ENCODE data around the gene TTLL5.
"Not testable (repeated sequence)": the region's sequence is repeated elsewhere in the genome, so short reads cannot be mapped to it uniquely, and the experiment has no call there.

The TTLL5 gene

DNA sequence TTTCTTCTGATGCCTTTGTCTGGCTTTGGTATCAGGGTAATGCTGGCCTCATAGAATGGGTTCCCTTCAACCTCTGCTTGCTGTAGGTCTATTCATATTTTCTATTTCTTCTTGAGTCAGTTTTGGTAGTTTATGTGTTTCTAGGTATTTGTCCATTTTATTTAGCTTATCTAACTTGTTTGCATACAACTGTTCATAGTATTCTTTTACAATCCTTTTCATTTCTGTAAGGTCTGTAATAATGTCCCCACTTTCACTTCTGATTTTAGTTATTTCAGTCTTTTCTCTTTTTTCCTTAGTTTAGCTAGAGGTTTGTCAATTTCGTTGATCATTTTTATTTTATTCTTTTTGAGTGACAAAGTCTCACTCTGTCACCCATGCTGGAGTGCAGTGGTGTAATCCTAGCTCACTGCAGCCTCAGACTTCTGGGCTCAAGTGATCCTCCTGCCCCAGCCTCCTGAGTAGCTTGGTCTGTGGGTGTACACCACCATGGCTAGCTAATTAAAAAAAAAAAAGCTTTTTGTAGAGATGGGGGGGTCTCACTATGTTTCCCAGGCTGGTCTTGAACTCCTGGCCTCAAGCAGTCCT is 11.7 kb downstream of the TTLL5 start:
- Histone ChIP-seq H3K27me3 (ENCODE audit: control insufficient read depth, insufficient read depth, low read length) (no peaks in the 10 kb centered on the region), H3K4me1 (ENCODE audit: control insufficient read depth, insufficient read depth, low read length) (no peaks in the 10 kb centered on the region), H3K4me3 (ENCODE audit: low read depth, low read length) (no peak overlapping the region), H3K9ac (ENCODE audit: low read length) (no peak overlapping the region), H3K9me3 (ENCODE audit: control insufficient read depth, insufficient read depth, low read depth, low read length) (no peaks in the 10 kb centered on the region), H3K27ac (ENCODE audit: low read depth, low read length) (no peak overlapping the region), H3K36me3 (ENCODE audit: control insufficient read depth, insufficient read depth, low read length) (peaks cover 22% of the 10 kb centered on the region)

GRCh38 chr14:75673345-75674035 is 12.4 kb downstream of the TTLL5 start:
- Histone ChIP-seq H3K9me3 (ENCODE audit: control insufficient read depth, insufficient read depth, low read depth, low read length) (no peaks in the 10 kb centered on the region), H3K9ac (ENCODE audit: low read length) (no peak overlapping the region), H3K27ac (ENCODE audit: low read depth, low read length) (no peak overlapping the region), H3K4me1 (ENCODE audit: control insufficient read depth, insufficient read depth, low read length) (no peaks in the 10 kb centered on the region), H3K4me3 (ENCODE audit: low read depth, low read length) (no peak overlapping the region), H3K36me3 (ENCODE audit: control insufficient read depth, insufficient read depth, low read length) (peaks cover 24% of the 10 kb centered on the region), H3K27me3 (ENCODE audit: control insufficient read depth, insufficient read depth, low read length) (no peaks in the 10 kb centered on the region)

GRCh38 chr14:75675265-75675960 is 14.4 kb downstream of the TTLL5 start:
- Histone ChIP-seq H3K27ac (ENCODE audit: low read depth, low read length) (no peak overlapping the region), H3K4me1 (ENCODE audit: control insufficient read depth, insufficient read depth, low read length) (no peaks in the 10 kb centered on the region), H3K9me3 (ENCODE audit: control insufficient read depth, insufficient read depth, low read depth, low read length) (no peaks in the 10 kb centered on the region), H3K9ac (ENCODE audit: low read length) (no peak overlapping the region), H3K4me3 (ENCODE audit: low read depth, low read length) (no peak overlapping the region), H3K27me3 (ENCODE audit: control insufficient read depth, insufficient read depth, low read length) (no peaks in the 10 kb centered on the region), H3K36me3 (ENCODE audit: control insufficient read depth, insufficient read depth, low read length) (peaks cover 6% of the 10 kb centered on the region)

GRCh38 chr14:75685910-75686309 is 24.9 kb downstream of the TTLL5 start:
- Histone ChIP-seq H3K36me3 (ENCODE audit: control insufficient read depth, insufficient read depth, low read length) (peaks cover 43% of the 10 kb centered on the region), H3K27ac (ENCODE audit: low read depth, low read length) (no peak overlapping the region), H3K9ac (ENCODE audit: low read length) (no peak overlapping the region), H3K27me3 (ENCODE audit: control insufficient read depth, insufficient read depth, low read length) (no peaks in the 10 kb centered on the region), H3K4me3 (ENCODE audit: low read depth, low read length) (no peak overlapping the region), H3K4me1 (ENCODE audit: control insufficient read depth, insufficient read depth, low read length) (no peaks in the 10 kb centered on the region), H3K9me3 (ENCODE audit: control insufficient read depth, insufficient read depth, low read depth, low read length) (no peaks in the 10 kb centered on the region)

DNA sequence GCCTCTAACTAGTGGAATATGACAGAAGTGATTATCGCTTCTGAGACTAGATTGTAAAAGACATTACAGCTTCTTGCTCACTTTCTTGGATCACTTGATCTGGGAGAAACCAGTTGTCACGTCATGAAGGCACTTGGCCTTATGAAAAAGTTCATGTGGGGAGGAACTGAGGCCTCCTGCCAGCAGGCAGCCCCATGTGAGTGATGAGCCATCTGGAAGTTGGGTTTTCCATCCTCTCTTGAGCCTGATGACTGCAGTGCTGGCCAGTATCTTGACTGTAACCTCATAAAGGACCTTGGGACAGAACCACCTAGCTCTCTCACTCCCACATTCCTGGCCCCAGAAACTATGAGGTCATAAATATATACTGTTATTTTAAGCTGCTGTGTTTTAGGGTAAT is 28.0 kb downstream of the TTLL5 start:
- peaks cover 2% of the 10 kb centered on the region; the same call in 1 of the 2 replicates for H3K9me3 ChIP-seq (ENCODE audit: control insufficient read depth, insufficient read depth, low read depth, low read length)

DNA sequence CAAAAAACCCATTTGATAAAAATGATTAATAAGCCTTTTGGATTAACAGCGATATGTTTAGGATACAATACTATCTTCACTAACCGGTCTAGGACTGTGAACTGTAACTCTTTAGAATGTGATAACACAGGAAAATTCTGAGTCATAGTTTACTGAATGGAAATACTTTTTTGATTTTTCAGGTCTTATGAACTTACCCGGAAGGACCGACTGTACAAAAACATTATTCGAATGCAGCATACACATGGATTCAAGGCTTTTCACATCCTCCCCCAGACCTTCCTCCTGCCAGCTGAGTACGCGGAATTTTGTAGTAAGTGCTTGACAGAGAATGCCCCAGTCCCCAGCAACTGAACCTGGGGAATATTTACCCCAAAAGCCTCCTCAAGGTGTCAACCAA is 29.0 kb downstream of the TTLL5 start:
- Histone ChIP-seq H3K9ac (ENCODE audit: low read length) (no peak overlapping the region), H3K4me3 (ENCODE audit: low read depth, low read length) (no peak overlapping the region), H3K36me3 (ENCODE audit: control insufficient read depth, insufficient read depth, low read length) (peaks cover 52% of the 10 kb centered on the region), H3K4me1 (ENCODE audit: control insufficient read depth, insufficient read depth, low read length) (no peaks in the 10 kb centered on the region), H3K9me3 (ENCODE audit: control insufficient read depth, insufficient read depth, low read depth, low read length) (peaks cover 8% of the 10 kb centered on the region), H3K27me3 (ENCODE audit: control insufficient read depth, insufficient read depth, low read length) (no peaks in the 10 kb centered on the region), H3K27ac (ENCODE audit: low read depth, low read length) (no peak overlapping the region)

More for the DNA sequence above, 28.0 kb downstream of the TTLL5 start:
- no peak overlapping the region for H3K4me3 ChIP-seq (ENCODE audit: low read depth, low read length)
- no peaks in the 10 kb centered on the region for H3K27me3 ChIP-seq (ENCODE audit: control insufficient read depth, insufficient read depth, low read length)
- H3K36me3 ChIP-seq (ENCODE audit: control insufficient read depth, insufficient read depth, low read length), result peaks cover 49% of the 10 kb centered on the region
- H3K9ac ChIP-seq (ENCODE audit: low read length), result no peak overlapping the region
- no peaks in the 10 kb centered on the region for H3K4me1 ChIP-seq (ENCODE audit: control insufficient read depth, insufficient read depth, low read length)
- no peak overlapping the region for H3K27ac ChIP-seq (ENCODE audit: low read depth, low read length)

DNA sequence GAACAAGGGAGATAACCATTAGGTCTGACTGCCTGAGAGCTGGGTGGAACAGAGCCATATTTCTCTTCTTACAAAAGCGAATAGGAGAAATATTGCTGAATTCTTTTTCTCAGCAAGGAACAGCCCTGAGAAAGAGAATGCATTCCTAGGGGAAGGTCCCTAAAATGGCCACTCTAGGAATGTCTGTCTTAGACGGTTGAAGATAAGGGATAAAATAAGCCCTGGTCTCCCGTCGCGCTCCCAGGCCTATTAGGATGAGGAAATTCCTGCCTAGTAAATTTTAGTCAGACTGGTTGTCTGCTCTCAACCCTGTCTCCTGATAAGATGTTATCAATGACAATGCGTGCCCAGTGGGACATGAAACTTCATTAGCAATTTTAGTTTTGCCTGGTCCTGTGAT is 34.0 kb downstream of the TTLL5 start:
- H3K9ac ChIP-seq (ENCODE audit: low read length); H3K4me1 ChIP-seq (ENCODE audit: control insufficient read depth, insufficient read depth, low read length); H3K4me3 ChIP-seq (ENCODE audit: low read depth, low read length); H3K27ac ChIP-seq (ENCODE audit: low read depth, low read length); H3K27me3 ChIP-seq (ENCODE audit: control insufficient read depth, insufficient read depth, low read length): not testable (repeated sequence)
- peaks cover 11% of the 10 kb centered on the region for H3K9me3 ChIP-seq (ENCODE audit: control insufficient read depth, insufficient read depth, low read depth, low read length)
- peaks cover 63% of the 10 kb centered on the region for H3K36me3 ChIP-seq (ENCODE audit: control insufficient read depth, insufficient read depth, low read length)

GRCh38 chr14:75697386-75697785 is 36.3 kb downstream of the TTLL5 start:
- H3K4me1 ChIP-seq (ENCODE audit: control insufficient read depth, insufficient read depth, low read length), result peaks cover 3% of the 10 kb centered on the region; the same call in 1 of the 2 replicates
- H3K4me3 ChIP-seq (ENCODE audit: low read depth, low read length), result no peak overlapping the region
- no peak overlapping the region for H3K9ac ChIP-seq (ENCODE audit: low read length)
- no peak overlapping the region for H3K27ac ChIP-seq (ENCODE audit: low read depth, low read length)
- H3K36me3 ChIP-seq (ENCODE audit: control insufficient read depth, insufficient read depth, low read length), result peaks cover 58% of the 10 kb centered on the region
- peaks cover 11% of the 10 kb centered on the region for H3K9me3 ChIP-seq (ENCODE audit: control insufficient read depth, insufficient read depth, low read depth, low read length)
- H3K27me3 ChIP-seq (ENCODE audit: control insufficient read depth, insufficient read depth, low read length), result no peaks in the 10 kb centered on the region

DNA sequence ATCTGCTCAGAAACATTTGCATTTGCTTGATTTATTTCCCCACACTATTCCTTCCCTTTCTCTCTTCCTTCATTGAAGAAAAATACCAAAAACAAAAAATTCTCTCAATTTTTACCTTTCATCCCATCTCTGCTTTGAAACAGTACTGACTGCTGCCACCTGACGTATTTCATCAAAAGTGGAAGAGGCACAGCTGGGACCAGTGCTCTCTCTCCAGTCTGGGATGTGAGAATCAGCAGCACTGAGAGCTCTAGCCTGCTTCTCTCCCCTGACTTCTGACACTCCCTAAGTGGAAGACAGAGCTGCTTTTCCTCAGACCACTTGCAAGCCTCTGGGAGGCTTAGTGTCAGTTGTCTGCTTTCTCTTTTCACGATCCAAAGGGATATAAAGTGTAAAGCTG is 36.9 kb downstream of the TTLL5 start:
- peaks cover 11% of the 10 kb centered on the region for H3K9me3 ChIP-seq (ENCODE audit: control insufficient read depth, insufficient read depth, low read depth, low read length)
- H3K4me1 ChIP-seq (ENCODE audit: control insufficient read depth, insufficient read depth, low read length), result peaks cover 6% of the 10 kb centered on the region; the same call in 1 of the 2 replicates
- H3K27ac ChIP-seq (ENCODE audit: low read depth, low read length), result no peak overlapping the region
- H3K9ac ChIP-seq (ENCODE audit: low read length), result no peak overlapping the region
- peaks cover 54% of the 10 kb centered on the region for H3K36me3 ChIP-seq (ENCODE audit: control insufficient read depth, insufficient read depth, low read length)
- H3K4me3 ChIP-seq (ENCODE audit: low read depth, low read length), result no peak overlapping the region
- H3K27me3 ChIP-seq (ENCODE audit: control insufficient read depth, insufficient read depth, low read length), result no peaks in the 10 kb centered on the region

GRCh38 chr14:75699331-75699730 is 38.3 kb downstream of the TTLL5 start:
- no peak overlapping the region for H3K9ac ChIP-seq (ENCODE audit: low read length)
- peaks cover 6% of the 10 kb centered on the region; the same call in 1 of the 2 replicates for H3K4me1 ChIP-seq (ENCODE audit: control insufficient read depth, insufficient read depth, low read length)
- no peaks in the 10 kb centered on the region for H3K27me3 ChIP-seq (ENCODE audit: control insufficient read depth, insufficient read depth, low read length)
- peaks cover 5% of the 10 kb centered on the region for H3K9me3 ChIP-seq (ENCODE audit: control insufficient read depth, insufficient read depth, low read depth, low read length)
- H3K36me3 ChIP-seq (ENCODE audit: control insufficient read depth, insufficient read depth, low read length), result peaks cover 50% of the 10 kb centered on the region
- H3K4me3 ChIP-seq (ENCODE audit: low read depth, low read length), result no peak overlapping the region
- no peak overlapping the region for H3K27ac ChIP-seq (ENCODE audit: low read depth, low read length)

DNA sequence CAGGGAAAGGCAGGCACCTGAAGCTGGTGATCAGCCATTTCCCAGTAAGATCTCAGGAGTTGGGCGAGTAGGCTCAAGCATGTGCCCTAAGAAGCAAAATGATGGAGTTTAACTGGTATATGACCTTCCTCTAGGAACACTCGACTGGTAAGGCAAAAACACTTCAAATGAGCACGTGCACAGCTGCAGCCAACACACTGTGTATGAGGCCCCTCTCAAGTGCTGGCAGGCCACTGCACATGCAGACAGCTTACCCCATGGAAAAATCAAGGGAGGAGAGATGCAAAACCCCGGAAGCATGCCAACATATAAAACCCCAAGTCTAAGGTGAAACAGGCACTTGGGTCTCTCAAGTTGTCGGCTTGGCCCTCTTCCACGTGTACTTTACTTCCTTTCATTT is 39.2 kb downstream of the TTLL5 start:
- H3K36me3 ChIP-seq (ENCODE audit: control insufficient read depth, insufficient read depth, low read length), result peaks cover 55% of the 10 kb centered on the region
- no peak overlapping the region for H3K9ac ChIP-seq (ENCODE audit: low read length)
- H3K9me3 ChIP-seq (ENCODE audit: control insufficient read depth, insufficient read depth, low read depth, low read length), result no peaks in the 10 kb centered on the region
- H3K27ac ChIP-seq (ENCODE audit: low read depth, low read length), result no peak overlapping the region
- peaks cover 6% of the 10 kb centered on the region; the same call in 1 of the 2 replicates for H3K4me1 ChIP-seq (ENCODE audit: control insufficient read depth, insufficient read depth, low read length)
- no peaks in the 10 kb centered on the region for H3K27me3 ChIP-seq (ENCODE audit: control insufficient read depth, insufficient read depth, low read length)
- H3K4me3 ChIP-seq (ENCODE audit: low read depth, low read length), result no peak overlapping the region
